GM19324 (cell line): Measurements from ENCODE around the gene ZNF281.

Experiments used
- ATAC-seq: cut with Tn5 transposase; IDR thresholded peaks from one replicate; pipeline ENCODE4 v1.9.1; 2021; ENCODE audit warnings: mild to moderate bottlenecking, moderate library complexity; ENCODE audit not compliant: unreplicated experiment, low FRiP score

ZNF281 gene

GRCh38 chr1:200399860-200400259, 10.0 kb downstream of the ZNF281 start:
- no peak for ATAC-seq

GRCh38 chr1:200398373-200398772, 11.5 kb downstream of the ZNF281 start:
- no peak for ATAC-seq

GRCh38 chr1:200392625-200393185, 17.1 kb downstream of the ZNF281 start:
- no peak for ATAC-seq

GRCh38 chr1:200391747-200392146, 18.1 kb downstream of the ZNF281 start:
- ATAC-seq, result no peak

- no peak for ATAC-seq
Measured at GRCh38 chr1:200388791-200389190, 21.0 kb downstream of the ZNF281 start.

- no peak for ATAC-seq
Measured at GRCh38 chr1:200386416-200386815, 23.4 kb downstream of the ZNF281 start.

GRCh38 chr1:200384818-200385390, 24.9 kb downstream of the ZNF281 start:
- ATAC-seq, result no peak

GRCh38 chr1:200381256-200381984, 28.4 kb downstream of the ZNF281 start:
- ATAC-seq, result no peak

- ATAC-seq, result peak; percentile 57
Measured at GRCh38 chr1:200380589-200381021, 29.2 kb downstream of the ZNF281 start.

GRCh38 chr1:200379940-200380588, 29.8 kb downstream of the ZNF281 start:
- ATAC-seq, result no peak

GRCh38 chr1:200379432-200379757, 30.4 kb downstream of the ZNF281 start:
- no peak for ATAC-seq

- ATAC-seq, result no peak
Measured at GRCh38 chr1:200378096-200378495, 31.7 kb downstream of the ZNF281 start.

GRCh38 chr1:200376528-200376927, 33.3 kb downstream of the ZNF281 start:
- no peak for ATAC-seq

- no peak for ATAC-seq
Measured at GRCh38 chr1:200374569-200375295, 35.1 kb downstream of the ZNF281 start.

- no peak for ATAC-seq
Measured at GRCh38 chr1:200373811-200374231, 36.0 kb downstream of the ZNF281 start.

GRCh38 chr1:200372885-200373181, 37.0 kb downstream of the ZNF281 start:
- ATAC-seq, result no peak

- no peak for ATAC-seq
Measured at GRCh38 chr1:200372095-200372884, 37.5 kb downstream of the ZNF281 start.

- no peak for ATAC-seq
Measured at GRCh38 chr1:200369706-200370105, 40.1 kb downstream of the ZNF281 start.

- ATAC-seq, result no peak
Measured at GRCh38 chr1:200369131-200369530, 40.7 kb downstream of the ZNF281 start.

- no peak for ATAC-seq
Measured at GRCh38 chr1:200368556-200368955, 41.3 kb downstream of the ZNF281 start.
